Measurements from ENCODE around the gene HRG. TPM values are rescaled to one million over a fixed set of nuclear protein-coding genes. Genes with fewer than 3 reads are reported as not detected.

Gene HRG
- polyA plus RNA-seq, 1 experiment, result not detected

DNA sequence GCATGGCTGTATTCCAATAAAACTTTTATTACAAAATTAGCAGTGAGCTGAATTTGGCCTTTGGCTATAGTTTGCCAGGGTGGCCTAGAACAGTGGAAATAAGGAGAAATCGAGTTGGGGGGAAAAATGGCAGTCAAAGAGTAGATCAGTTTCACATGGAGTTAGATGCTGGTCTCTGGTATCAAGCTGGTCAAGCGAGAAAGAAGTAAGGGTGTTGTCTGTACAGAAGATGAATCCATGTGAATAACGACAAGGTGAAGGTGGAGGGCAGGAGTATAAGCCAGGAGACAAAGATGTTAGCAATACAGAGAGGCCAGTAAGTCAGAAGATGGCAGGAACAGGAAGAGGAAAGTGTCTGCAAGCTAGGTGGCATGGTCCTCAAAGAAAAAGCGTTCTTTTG, 41.2 kb upstream of the HRG start:
- no peak for DNase-seq (ENCODE audit: low read depth)
- ChIA-PET POLR2A (no interaction called here), CTCF (interaction anchor here (0.7 to 3.0 kb wide), 3 partner anchors 9 to 26 kb away, joined by 3 to 29 read pairs (median 3); no protein-coding TSS in a partner anchor)
- Histone ChIP-seq H3K36me3 (ENCODE audit: control insufficient read depth, insufficient read depth, low read length) (no peaks in the 10 kb centered on the region), H3K27me3 (ENCODE audit: control insufficient read depth, insufficient read depth, low read length) (peaks cover 2% of the 10 kb centered on the region; the same call in 1 of the 2 replicates), H3K4me3 (ENCODE audit: low read depth, low read length) (no peak overlapping the region)
- TF ChIP-seq CTCF (IDR thresholded peaks at IDR 0.05; ENCODE audit: insufficient read depth, low read depth, low read length), result no peak

DNA sequence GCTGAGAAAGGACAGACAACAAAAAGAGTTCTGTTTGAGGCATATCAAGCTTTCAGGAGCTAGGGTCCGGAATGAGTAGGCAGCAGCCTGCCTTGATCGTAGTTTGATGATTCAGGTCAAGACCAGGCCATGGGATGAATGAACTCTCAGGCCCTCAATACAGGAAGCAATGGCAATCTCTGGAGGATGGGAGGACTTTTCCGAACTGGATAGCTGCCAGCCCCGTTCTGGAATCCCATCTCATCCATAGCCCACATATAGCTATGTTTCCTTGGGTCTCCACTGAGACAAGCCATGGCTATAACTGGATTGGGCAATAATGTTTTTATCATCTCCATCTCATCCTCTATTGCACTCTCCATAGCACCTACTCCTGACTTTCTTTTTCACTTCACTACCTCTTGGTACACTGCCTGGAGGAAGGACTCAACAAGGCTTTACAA, 40.2 kb upstream of the HRG start:
- Histone ChIP-seq H3K4me3 (ENCODE audit: low read depth, low read length) (no peak overlapping the region), H3K27me3 (ENCODE audit: control insufficient read depth, insufficient read depth, low read length) (peaks cover 2% of the 10 kb centered on the region; the same call in 1 of the 2 replicates), H3K36me3 (ENCODE audit: control insufficient read depth, insufficient read depth, low read length) (no peaks in the 10 kb centered on the region)
- ChIA-PET POLR2A (no interaction called here), CTCF (interaction anchor here (1.1 to 3.0 kb wide), 2 partner anchors 10 to 196 kb away, joined by 3 to 29 read pairs; no protein-coding TSS in a partner anchor)
- DNase-seq (ENCODE audit: low read depth), result no peak
- no peak for TF ChIP-seq CTCF (IDR thresholded peaks at IDR 0.05; ENCODE audit: insufficient read depth, low read depth, low read length)

GRCh38 chr3:186626254-186626847, 39.5 kb upstream of the HRG start:
- DNase-seq (ENCODE audit: low read depth), result no peak
- ChIA-PET CTCF (interaction anchor here (1.1 to 3.0 kb wide), 2 partner anchors 10 to 195 kb away, joined by 3 to 29 read pairs; no protein-coding TSS in a partner anchor), POLR2A (interaction anchor here (0.5 kb wide), 1 partner anchor 156 kb away, joined by 3 read pairs; no protein-coding TSS in a partner anchor)
- Histone ChIP-seq H3K4me3 (ENCODE audit: low read depth, low read length) (no peak overlapping the region), H3K36me3 (ENCODE audit: control insufficient read depth, insufficient read depth, low read length) (no peaks in the 10 kb centered on the region), H3K27me3 (ENCODE audit: control insufficient read depth, insufficient read depth, low read length) (peaks cover 2% of the 10 kb centered on the region; the same call in 1 of the 2 replicates)
- TF ChIP-seq CTCF (IDR thresholded peaks at IDR 0.05; ENCODE audit: insufficient read depth, low read depth, low read length), result no peak

DNA sequence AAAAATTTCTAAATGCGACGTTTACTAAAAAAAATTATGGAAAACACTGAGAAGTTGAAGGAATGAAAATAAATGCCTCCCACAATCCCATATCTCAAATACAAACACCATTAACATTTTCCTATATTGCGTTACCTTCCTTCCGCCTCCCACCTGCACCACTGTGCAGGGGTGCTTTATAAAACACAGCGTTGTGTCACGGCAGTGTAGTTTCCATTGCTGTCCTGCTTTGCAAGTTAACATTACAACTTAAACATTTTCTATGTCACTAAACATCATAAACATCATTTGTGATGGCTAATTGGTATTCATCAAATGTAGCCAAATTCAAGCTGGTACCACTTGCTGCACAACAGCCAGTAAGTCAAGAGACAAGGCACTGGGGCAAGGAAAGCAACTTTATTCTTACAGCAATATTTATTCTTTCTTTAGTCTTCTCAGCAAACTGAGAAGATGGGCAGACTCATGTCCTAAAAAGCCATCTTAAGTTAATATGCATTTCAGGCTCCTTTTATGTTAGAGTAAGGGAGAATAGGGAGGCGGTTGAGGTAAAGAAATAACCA, 37.9 kb upstream of the HRG start:
- POLR2A ChIA-PET, result no interaction called here
- no peak for DNase-seq (ENCODE audit: low read depth)
- Histone ChIP-seq H3K36me3 (ENCODE audit: control insufficient read depth, insufficient read depth, low read length) (no peaks in the 10 kb centered on the region), H3K27me3 (ENCODE audit: control insufficient read depth, insufficient read depth, low read length) (peaks cover 2% of the 10 kb centered on the region; the same call in 1 of the 2 replicates), H3K4me3 (ENCODE audit: low read depth, low read length) (no peak overlapping the region)
- CTCF ChIA-PET, result interaction anchor here (1.0 kb wide), 1 partner anchor 11 kb away, joined by 3 read pairs; no protein-coding TSS in a partner anchor
- TF ChIP-seq CTCF (IDR thresholded peaks at IDR 0.05; ENCODE audit: insufficient read depth, low read depth, low read length), result no peak

DNA sequence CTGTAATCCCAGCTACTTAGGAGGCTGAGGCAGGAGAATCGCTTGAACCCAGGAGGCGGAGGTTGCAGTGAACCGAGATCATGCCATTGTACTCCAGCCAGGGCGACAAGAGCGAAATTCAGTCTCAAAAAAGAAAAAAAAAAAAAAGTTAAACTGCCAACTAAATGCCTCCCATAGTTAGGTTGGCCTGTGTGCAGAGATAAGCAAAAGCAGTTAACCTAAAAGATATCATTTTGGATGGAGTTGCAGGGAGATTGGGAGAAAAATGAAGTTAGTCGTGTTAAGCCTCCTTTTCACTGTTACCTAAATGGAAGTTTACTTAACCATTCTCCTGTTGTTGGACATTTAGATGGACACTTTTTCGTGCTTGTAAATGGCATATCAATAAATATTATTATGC, 37.1 kb upstream of the HRG start:
- POLR2A ChIA-PET, result no interaction called here
- H3K27me3 ChIP-seq (ENCODE audit: control insufficient read depth, insufficient read depth, low read length), result peaks cover 2% of the 10 kb centered on the region; the same call in 1 of the 2 replicates
- no peaks in the 10 kb centered on the region for H3K36me3 ChIP-seq (ENCODE audit: control insufficient read depth, insufficient read depth, low read length)
- TF ChIP-seq CTCF (IDR thresholded peaks at IDR 0.05; ENCODE audit: insufficient read depth, low read depth, low read length), result no peak
- no peak for DNase-seq (ENCODE audit: low read depth)
- no peak overlapping the region for H3K4me3 ChIP-seq (ENCODE audit: low read depth, low read length)
- CTCF ChIA-PET, result interaction anchor here (2.0 kb wide), 1 partner anchor 14 kb away, joined by 8 read pairs; no protein-coding TSS in a partner anchor
